Kidney (tissue), 14 donors: ENCODE results near the gene PWP1. TPM values are rescaled to one million over a fixed set of nuclear protein-coding genes. Genes with fewer than 3 reads are reported as not detected.

Experiments
- DNase-seq, 5 donors: peaks; one replicate each; pipeline ENCODE4 v3.0.0-alpha.2; 2013 to 2020
- FAIRE-seq: peaks from 2 replicates; lab custom pipeline; 2012; peaks lifted over from hg19 to GRCh38; lab: Jason Lieb, UNC
- H3K27ac ChIP-seq, 2 donors: one replicate each; pipeline ENCODE4 v1.7.0; 2013; ENCODE audit warnings: low read depth in 2 of 2, low read length in 2 of 2, inconsistent platforms in 1 of 2
- H3K27me3 ChIP-seq: one replicate; pipeline ENCODE4 v1.7.1; 2013; ENCODE audit warnings: low read length, inconsistent platforms; ENCODE audit not compliant: control insufficient read depth, insufficient read depth
- H3K36me3 ChIP-seq, 3 donors: one replicate each; pipeline versions ENCODE4 v1.7.0 to v1.7.1; 2013; ENCODE audit warnings: low read length in 3 of 3, control low read depth in 1 of 3, inconsistent platforms in 1 of 3; ENCODE audit not compliant: insufficient read depth in 3 of 3, control insufficient read depth in 2 of 3
- H3K4me1 ChIP-seq, 3 donors: one replicate each; pipeline versions ENCODE4 v1.7.0 to v1.7.1; 2013; ENCODE audit warnings: low read length in 3 of 3, inconsistent platforms in 1 of 3, low read depth in 1 of 3; ENCODE audit not compliant: control insufficient read depth in 2 of 3, insufficient read depth in 2 of 3
- H3K4me3 ChIP-seq, 3 donors: one replicate each; pipeline versions ENCODE4 v1.7.0 to v1.8.1; 2013; ENCODE audit warnings: low read length in 3 of 3, control low read depth in 1 of 3, inconsistent platforms in 1 of 3
- H3K9ac ChIP-seq, 3 donors: one replicate each; pipeline versions ENCODE4 v1.7.0 to v1.7.1; 2013; ENCODE audit warnings: low read length in 3 of 3, control low read depth in 1 of 3, inconsistent platforms in 1 of 3
- H3K9me3 ChIP-seq, 3 donors: one replicate each; pipeline versions ENCODE4 v1.7.0 to v1.7.1; 2013; ENCODE audit warnings: low read length in 3 of 3, control low read depth in 1 of 3, inconsistent platforms in 1 of 3; ENCODE audit not compliant: control insufficient read depth in 2 of 3, insufficient read depth in 1 of 3
- CTCF ChIP-seq: IDR thresholded peaks from 3 replicates; pipeline ENCODE4 v1.5.1; 2012; ENCODE audit warnings: mild to moderate bottlenecking, moderate library complexity, borderline replicate concordance; ENCODE audit not compliant: insufficient read depth; ENCODE audit errors: extremely low read depth
- intact Hi-C: fragments of 100-400 bp; cut with DNase I; formaldehyde crosslinking; loops from one replicate; pipeline ENCODE4 v1.11.1; 2022
- polyA plus RNA-seq: library from polyadenylated mRNA; stranded (reverse); fragments of 350-450 nt; fragmentation: Illumina TruSeq; extraction: RNeasy Lipid Tissue Mini Kit (QIAGEN cat#74804); gene quantifications from one replicate; pipeline ENCODE4 v1.2.3, GENCODE V29; 2014; ENCODE audit warnings: low read depth, low replicate concordance; ENCODE audit not compliant: insufficient read depth
- total RNA-seq: library from RNA; stranded (reverse); fragmentation: NEBNext Ultra II Directional; extraction: Animal tissue kit (Norgen Biotek cat#: 25700); gene quantifications from one replicate; pipeline ENCODE4 v1.2.1, GENCODE V29; 2021
- donor health status: control.
- donor health status: control.
- donor health status: control.
- donor health status: control.
- donor health status: control.
- donor health status: DM: yes; HTN: yes; CAD: no.
- donor health status: Normal renal cell carcinoma (clear cell type).

Gene PWP1
- total and polyA plus RNA-seq, 2 donors from 2014 or later: 27.4 to 28.8 TPM

- Histone ChIP-seq H3K4me3 (peak within 1 kb of the TSS; percentile 78 to 92 (median 88)), H3K36me3 (peaks cover 0 to 16% (median 6%) of the 10 kb centered on the region in 3 donors), H3K9me3 (no peaks in the 10 kb centered on the region), H3K27ac (peak within 1 kb of the TSS; percentile 69 to 84), H3K4me1 (peaks cover 3 to 15% (median 14%) of the 10 kb centered on the region in 3 donors), H3K9ac (peak within 1 kb of the TSS; percentile 72 to 92 (median 88)), H3K27me3 (no peaks in the 10 kb centered on the region)
- DNase-seq (peak; percentile 95 to 99 (median 97)), FAIRE-seq (no peak)
- peak; percentile 41 for TF ChIP-seq CTCF
- intact Hi-C loops: no loop called here
Observed at GRCh38 chr12:107760809-107761501, 75.4 kb downstream of the PWP1 start, which contains the start of gene PRDM4. Gene PRDM4, minus strand, starts transcription at chr12:107761137. Its CDS starts 622 bp downstream, at chr12:107760515.

- Histone ChIP-seq H3K36me3 (peaks cover 0 to 12% (median 3%) of the 10 kb centered on the region in 3 donors), H3K4me3 (peak overlapping the region; percentile 75 to 92 (median 88)), H3K4me1 (peaks cover 3 to 15% (median 14%) of the 10 kb centered on the region in 3 donors), H3K9ac (peak overlapping the region in 2 of 3 donors; percentile 60 to 76), H3K9me3 (no peaks in the 10 kb centered on the region), H3K27me3 (no peaks in the 10 kb centered on the region), H3K27ac (no peak overlapping the region)
- DNase-seq (peak in 1 of 5 donors; percentile 41), FAIRE-seq (no peak)
- intact Hi-C loops: no loop called here
- TF ChIP-seq CTCF: no peak
Observed at GRCh38 chr12:107761502-107761904, 75.9 kb downstream of the PWP1 start.

Other genes starting within 250 kb of the PWP1 start
- gene PRDM4, start 75.3 kb downstream of the PWP1 start, total RNA-seq: 37.2 TPM
- gene PRDM4, start 75.3 kb downstream of the PWP1 start, polyA plus RNA-seq: 18.4 TPM
- gene ASCL4, start 88.9 kb downstream of the PWP1 start, total RNA-seq: not detected
- not detected for gene ASCL4, start 88.9 kb downstream of the PWP1 start, polyA plus RNA-seq